AG09309 (cell line): Measurements from ENCODE around the gene MAML2.

Experiments used
- DNase-seq: peaks from one replicate; pipeline ENCODE4 v3.0.0-alpha.2; 2010; ENCODE audit warnings: low read depth
- H3K4me3 ChIP-seq: 2 replicates; pipeline ENCODE4 v1.5.1; 2011; ENCODE audit warnings: mild to moderate bottlenecking, low read depth, low read length, moderate library complexity; ENCODE audit not compliant: control insufficient read depth
- CTCF ChIP-seq: IDR thresholded peaks from 2 replicates; pipeline ENCODE4 v1.5.1; 2011; ENCODE audit warnings: mild to moderate bottlenecking, low read depth, low read length, inconsistent platforms; ENCODE audit not compliant: insufficient read depth, control insufficient read depth; ENCODE audit errors: missing control alignments

Gene MAML2

GRCh38 chr11:96195671-96196070, 147.3 kb downstream of the MAML2 start:
- no peak overlapping the region for H3K4me3 ChIP-seq
- TF ChIP-seq CTCF: no peak
- DNase-seq: no peak

- no peak for DNase-seq
- H3K4me3 ChIP-seq: no peak overlapping the region
- no peak for TF ChIP-seq CTCF
Observed at GRCh38 chr11:96194581-96195374, 148.2 kb downstream of the MAML2 start.

GRCh38 chr11:96193745-96194443, 149.1 kb downstream of the MAML2 start:
- TF ChIP-seq CTCF: no peak
- H3K4me3 ChIP-seq: no peak overlapping the region
- no peak for DNase-seq

GRCh38 chr11:96191752-96192151, 151.2 kb downstream of the MAML2 start:
- TF ChIP-seq CTCF: no peak
- no peak for DNase-seq
- no peak overlapping the region for H3K4me3 ChIP-seq

GRCh38 chr11:96189351-96189750, 153.6 kb downstream of the MAML2 start:
- TF ChIP-seq CTCF: no peak
- no peak overlapping the region for H3K4me3 ChIP-seq
- DNase-seq: no peak

GRCh38 chr11:96188243-96189006, 154.6 kb downstream of the MAML2 start:
- no peak for DNase-seq
- no peak overlapping the region for H3K4me3 ChIP-seq

More at GRCh38 chr11:96188243-96189006, 154.6 kb downstream of the MAML2 start:
- TF ChIP-seq CTCF: no peak
